SHP77 treated with DMSO at 0.1 percent for 48 hours (cell line): ENCODE measurements around the gene ALK.
"Not testable (repeated sequence)": the region's sequence is repeated elsewhere in the genome, so short reads cannot be mapped to it uniquely, and the experiment has no call there.

Experiments used
- DNase-seq: peaks from one replicate; lab custom pipeline; 2025; lab: John Stamatoyannopoulos, UW

Gene ALK

DNA sequence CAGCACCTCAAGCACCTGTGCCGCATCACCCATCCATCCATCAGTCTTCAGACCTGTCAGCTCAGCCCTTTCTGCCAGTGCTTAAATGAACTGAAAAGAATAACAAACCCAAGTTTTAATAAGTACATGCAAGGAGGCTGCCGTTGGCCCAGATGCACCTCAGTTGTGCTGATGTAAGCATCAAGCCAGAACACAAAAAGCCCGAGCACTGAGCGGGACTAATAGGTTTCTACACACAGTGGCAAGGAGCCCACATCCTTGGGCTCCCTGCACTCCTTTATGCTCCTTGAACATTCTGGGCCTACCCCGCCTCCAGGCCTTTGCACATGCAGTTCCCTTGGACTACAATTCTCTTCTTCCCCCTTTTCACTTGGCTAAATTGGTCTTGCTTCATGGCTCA lies 165.6 kb downstream of the ALK start:
- DNase-seq, result no peak

DNA sequence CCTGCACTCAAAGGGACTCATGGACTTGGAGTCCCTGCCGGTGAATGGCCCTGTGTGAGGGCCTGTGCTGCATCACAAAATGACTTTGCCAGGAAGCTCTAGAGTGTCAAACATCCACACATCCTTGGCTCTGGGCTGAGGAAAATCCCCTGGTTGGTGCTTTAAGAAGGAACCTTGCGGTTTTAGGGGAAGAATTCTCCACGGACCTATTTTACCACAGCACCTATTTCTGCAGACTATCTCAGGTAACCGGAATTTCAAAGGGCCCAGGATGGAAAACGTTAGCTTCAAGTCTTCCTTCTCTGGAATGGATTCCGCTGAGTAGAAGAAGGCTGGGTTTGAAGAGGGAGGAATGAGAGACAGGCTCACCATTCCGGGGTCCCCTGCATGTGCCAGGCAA lies 166.2 kb downstream of the ALK start:
- DNase-seq, result no peak

DNA sequence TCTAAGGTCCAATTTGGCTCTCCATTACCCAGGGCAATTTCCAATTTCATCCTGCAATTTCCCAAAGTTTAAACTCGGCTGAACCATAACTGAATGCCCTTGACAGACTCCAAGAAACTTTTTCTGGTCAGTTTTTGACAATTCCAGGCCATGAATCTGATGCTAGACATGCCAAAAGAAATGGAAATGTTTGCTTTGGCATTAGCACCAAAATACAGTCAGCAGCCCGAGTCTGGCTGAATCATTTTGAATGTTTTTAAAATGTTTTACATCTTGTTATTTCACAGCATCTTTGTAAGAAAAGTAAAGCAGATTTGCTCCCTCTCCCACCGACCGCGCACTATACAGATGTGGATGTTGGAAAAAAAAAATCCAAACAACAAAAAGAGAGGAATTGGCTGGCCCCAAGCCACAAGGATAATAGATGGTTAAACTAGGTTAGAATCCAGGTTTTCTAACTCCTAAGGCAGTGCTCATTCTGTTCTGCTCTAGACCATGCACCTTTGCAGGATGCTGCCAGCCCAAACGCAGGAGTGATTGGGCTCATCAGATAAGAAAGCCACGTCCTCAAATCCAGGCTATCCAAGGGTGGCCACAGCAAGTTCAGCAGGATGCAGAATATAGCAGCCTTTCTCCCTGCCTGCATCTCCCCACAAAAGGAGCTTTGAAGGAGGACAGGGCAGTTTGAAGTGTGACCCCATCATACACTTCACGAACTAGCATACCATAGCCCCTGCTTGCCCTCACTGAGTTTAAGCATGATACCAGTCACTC lies 167.5 kb downstream of the ALK start:
- DNase-seq, result no peak

GRCh38 chr2:29751390-29751789 lies 170.0 kb downstream of the ALK start:
- no peak for DNase-seq

DNA sequence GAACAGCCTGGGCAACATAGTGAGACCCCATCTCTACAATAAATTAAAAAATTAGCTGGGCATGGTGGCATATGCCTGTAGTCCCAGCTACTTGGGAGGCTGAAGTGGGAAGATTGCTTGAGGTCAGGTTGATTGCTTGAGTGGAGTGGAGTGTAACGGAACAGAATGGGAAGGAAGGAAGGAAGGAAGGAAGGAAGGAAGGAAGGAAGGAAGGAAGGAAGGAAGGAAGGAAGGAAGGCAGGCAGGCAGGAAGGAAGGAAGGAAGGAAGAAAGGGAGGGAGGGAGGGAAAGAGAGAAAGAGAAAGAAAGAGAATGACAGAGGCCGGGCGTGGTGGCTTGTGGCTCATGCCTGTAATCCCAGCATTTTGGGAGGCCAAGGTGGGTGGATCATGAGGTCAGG lies 170.9 kb downstream of the ALK start:
- not testable (repeated sequence) for DNase-seq

- no peak for DNase-seq
These were observed 171.5 kb downstream of the ALK start for GRCh38 chr2:29749843-29750242.

DNA sequence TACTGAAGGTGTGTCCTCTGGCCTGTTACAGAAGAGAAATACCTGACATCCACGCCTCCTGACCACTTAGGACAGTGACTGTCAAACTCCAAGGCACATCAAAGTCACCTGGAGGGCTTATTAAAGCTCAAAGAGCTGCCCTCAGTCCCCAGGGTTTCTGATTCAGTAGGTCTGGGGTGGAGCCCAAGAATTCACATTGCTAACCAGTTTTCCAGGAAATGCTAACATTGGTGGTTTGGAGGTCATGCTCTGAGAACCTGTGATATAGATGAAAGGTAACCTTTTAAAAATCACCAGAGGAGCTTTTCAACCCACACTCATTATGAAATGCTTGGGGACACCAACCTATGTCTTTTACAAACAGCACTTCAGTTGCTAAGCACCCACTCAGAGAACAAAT lies 172.3 kb downstream of the ALK start:
- no peak for DNase-seq

- DNase-seq, result no peak
These were observed 173.5 kb downstream of the ALK start for GRCh38 chr2:29747786-29748470.

DNA sequence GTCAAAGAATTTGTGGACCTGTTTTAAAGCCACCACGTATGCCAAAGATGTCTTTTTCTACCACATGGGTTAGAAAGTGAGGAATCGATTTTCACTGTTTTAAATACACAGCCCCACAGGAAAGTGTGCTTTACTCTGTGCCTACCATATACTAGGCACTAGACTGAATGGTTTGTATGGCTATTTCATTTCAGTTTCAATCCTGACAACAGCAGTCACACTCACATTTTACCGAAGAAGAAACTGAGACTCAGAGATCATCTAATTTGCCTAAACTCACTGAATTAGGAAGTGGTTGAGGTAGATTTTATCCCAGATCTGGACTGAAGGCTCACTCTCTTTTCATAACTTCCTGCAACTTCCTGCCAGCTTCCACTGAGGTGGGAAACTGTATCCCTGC lies 176.4 kb downstream of the ALK start:
- no peak for DNase-seq

GRCh38 chr2:29743516-29743915 lies 177.9 kb downstream of the ALK start:
- DNase-seq, result no peak

DNA sequence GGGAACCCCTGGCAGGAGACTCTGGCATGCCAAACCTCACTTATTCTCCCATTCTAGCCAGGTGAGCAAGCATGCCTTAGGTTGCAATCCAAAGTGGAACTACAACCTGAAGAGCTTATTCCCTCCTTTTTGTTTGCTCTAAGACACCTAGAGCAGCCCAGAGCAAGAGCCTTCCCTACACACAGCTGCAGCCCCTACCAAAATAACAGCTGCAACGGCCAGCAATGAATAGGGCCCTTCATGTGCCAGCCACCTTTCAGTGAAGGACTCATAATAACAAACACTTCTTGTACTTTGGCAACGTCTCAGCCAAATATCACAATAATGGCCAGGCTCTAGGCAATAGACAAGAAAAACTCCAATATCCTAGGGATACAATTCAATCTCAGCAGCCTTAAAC lies 178.7 kb downstream of the ALK start:
- DNase-seq, result no peak

DNA sequence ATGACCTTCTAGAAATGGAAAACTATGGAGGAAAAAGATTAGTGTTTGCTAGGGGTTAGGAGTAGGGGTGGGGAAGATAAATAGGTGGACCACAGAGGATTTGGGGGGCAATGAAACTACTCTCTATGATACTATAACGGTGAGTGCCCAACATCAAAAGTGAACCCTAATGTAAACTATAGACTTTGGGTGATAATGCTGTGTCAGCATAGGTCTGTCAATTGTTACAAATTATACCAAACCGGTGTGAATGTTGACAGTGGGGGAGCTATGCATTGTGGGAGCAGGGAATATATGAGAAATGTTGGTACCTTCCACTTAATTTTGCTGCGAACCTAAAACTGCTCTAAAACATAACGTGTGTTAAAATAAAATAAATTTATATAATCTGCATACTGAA lies 180.3 kb downstream of the ALK start:
- DNase-seq, result no peak

DNA sequence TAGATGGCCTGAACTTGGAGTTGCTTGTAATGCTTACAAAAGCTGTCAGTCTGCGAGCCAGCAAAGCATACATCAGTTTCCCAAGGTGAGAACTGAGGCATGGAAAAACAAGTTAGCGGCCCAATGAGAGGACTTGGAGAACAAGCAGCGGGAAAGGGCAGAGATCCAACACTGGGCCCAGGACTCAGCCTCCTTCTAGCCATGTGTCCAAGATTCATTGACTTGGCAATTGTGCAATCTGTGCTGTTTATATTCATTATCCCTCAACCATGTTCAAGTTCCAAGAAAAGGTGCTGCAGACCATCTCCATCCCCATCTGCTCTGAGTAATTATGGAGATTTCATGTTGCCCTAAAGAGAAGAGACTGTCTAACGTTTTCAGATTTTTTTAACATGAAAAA lies 187.4 kb downstream of the ALK start:
- DNase-seq, result no peak

- no peak for DNase-seq
These were observed 188.2 kb downstream of the ALK start for GRCh38 chr2:29733213-29733612.

GRCh38 chr2:29731948-29732347 lies 189.4 kb downstream of the ALK start:
- no peak for DNase-seq

DNA sequence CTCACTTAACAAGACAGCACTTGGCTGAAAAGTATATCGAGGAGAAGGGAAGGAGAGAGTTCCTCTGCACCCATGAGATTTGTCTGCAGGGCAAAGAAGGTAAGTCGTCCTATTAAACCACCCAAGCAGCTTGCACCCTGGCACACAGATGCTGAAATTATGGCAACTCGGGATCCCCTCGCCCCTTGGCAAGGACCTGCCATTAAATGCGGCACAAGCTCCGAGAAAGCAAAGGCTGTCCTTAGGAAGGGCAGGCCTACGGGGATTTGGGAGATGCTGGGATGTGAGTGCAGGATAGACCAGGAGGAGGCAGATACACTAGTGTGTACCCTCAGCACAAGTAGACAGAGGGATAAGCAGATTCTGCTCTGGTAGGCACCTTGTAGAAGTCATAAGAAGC lies 191.5 kb downstream of the ALK start:
- no peak for DNase-seq

DNA sequence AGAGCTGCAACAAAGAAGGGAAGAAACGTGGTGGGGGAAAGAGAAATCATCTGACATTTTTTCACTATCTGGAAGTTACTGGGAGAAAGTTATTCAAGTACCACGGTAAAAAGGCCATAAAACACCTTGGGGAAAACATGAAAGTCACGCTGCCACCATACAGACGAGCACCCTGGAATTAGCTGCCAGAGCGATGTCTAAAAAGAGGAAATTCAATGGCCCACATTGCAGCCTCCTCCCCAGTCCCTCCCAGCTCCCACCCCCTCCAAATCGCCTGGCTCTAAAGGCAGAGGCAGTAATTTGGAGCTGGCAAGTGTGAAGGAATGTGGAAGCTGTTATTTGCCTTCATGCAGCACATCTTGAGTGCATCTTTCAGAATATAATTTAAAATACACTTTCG lies 192.0 kb downstream of the ALK start:
- DNase-seq, result no peak

- no peak for DNase-seq
These were observed 194.4 kb downstream of the ALK start for GRCh38 chr2:29726976-29727375.

DNA sequence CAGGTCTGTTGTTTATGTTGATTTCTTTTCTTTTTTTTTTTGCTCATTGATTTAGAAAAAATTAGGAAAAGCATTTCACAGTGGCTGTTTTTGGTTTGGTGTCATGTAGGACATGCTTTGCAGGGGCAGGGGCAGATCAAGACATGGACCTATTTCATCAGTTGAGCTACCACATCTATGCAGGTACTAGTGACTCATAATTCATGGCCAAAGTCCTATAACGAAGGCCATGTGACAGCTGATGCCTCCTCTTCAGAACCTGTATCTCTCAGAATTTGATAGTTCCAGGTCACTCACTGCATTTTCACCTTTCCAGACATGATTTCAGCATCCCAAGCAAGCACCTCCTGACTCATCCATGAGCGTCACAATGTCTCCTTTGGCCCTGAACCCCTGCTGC lies 195.8 kb downstream of the ALK start:
- no peak for DNase-seq

DNA sequence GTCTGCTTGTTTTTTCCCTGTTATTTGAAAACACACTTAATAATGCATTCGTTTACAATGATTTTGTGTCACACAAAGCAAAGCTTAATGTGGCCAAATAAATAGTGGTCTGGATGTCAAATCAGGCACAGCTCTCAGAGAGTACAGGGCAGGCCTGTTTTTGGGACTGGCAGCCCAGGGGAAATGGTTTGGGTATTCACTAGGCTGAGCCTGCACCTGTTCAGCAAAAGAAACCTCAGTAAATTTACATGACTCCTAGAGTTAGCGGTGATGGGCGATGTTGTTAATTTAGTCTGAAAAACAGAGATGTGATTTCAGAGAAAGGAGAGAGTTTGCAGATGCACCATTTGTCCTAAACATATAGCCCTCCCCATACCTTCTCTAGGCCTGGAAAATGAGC lies 197.1 kb downstream of the ALK start:
- DNase-seq, result no peak

DNA sequence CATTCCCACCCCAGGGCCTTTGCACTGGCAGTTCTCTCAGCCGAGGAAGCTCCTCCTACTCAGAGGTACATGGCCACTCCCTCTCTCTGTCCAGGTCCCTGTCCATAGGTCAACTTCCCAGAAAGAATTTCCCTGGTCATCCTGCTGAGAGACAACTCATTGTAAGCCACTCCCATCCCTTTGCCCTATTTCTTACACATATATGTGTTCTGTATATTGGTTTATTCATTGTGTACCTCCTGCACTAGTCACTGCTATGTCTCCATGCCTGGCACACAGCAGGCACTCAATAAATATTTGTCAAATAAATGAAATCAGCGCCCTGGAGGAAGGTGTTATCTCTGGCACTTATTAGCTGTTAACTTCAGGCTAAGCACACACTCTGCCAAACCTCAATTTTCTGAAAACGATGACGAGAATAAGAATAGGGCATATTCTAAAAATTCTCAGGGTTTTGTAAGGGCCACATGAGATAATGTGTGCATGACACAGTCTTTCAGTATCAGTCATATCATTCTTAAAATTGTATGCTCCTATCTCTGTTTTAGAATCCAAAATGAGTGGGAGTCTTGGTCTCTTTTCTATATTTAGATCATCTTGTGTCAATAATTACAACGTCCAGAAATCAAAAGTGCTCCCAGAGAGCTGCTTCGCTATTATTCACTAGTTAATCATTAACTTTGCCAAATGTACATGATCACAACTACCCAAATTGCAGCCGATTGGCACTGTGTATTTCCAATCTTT lies 198.0 kb downstream of the ALK start:
- DNase-seq, result no peak

GRCh38 chr2:29719639-29720038 lies 201.7 kb downstream of the ALK start:
- no peak for DNase-seq

GRCh38 chr2:29718076-29718686 lies 203.2 kb downstream of the ALK start:
- DNase-seq, result no peak
